RPMI7951 (cell line): ENCODE results near the gene ZMYND8. TPM values are rescaled to one million over a fixed set of nuclear protein-coding genes. Genes with fewer than 3 reads are reported as not detected.
A peak's percentile ranks its signal among the peaks of the same experiment; 100 is the strongest.

ENCODE experiments used
- DNase-seq: peaks from one replicate; pipeline ENCODE4 v3.0.0-alpha.2; 2012; ENCODE audit warnings: low read depth
- total RNA-seq: library from RNA; depleted of rRNA; stranded (reverse); fragments of >200 nt; shearing (Covaris generic); gene quantifications from 2 replicates; pipeline ENCODE4 v1.2.3, GENCODE V29; 2014

ZMYND8 gene
- total RNA-seq, 1 experiment from 2014 or later = 36.0 TPM

DNA sequence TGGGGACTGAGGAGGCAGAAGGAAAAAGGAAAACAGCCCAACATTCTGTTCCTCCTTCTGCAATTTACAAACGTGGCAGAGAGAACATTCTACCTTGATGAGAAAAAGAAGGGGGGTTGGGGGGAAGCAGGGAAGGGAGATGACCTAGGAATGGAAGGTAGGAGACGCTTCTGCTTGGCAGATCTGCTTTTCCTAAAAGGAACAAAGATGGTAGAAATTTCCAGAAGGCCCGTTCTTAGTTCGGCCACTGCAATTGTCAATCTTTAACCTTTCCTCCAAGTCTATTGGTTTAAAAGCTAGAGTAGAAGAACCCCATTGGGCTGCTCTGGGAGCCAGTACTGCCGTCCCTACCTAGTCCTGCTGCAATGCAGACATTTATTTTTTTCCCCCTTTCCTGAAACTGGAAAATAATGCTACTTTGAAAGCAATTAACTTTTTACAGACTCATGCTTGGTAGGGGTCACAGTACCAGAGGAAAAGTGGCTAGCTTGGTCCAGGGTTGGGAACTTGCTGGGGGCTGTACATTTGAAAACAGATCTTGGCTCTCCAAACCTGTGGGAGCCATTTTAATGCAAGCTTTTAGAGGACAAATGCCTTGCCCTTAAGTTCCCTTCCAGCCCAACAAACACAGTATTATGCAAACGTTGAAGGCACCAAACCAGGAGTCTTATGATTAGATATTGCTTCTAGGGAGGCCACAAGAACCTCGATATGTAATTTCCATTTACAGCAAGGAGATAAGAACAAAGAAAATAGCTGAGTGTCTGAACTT lies 2.6 kb downstream of the ZMYND8 start:
- DNase-seq = no peak

DNA sequence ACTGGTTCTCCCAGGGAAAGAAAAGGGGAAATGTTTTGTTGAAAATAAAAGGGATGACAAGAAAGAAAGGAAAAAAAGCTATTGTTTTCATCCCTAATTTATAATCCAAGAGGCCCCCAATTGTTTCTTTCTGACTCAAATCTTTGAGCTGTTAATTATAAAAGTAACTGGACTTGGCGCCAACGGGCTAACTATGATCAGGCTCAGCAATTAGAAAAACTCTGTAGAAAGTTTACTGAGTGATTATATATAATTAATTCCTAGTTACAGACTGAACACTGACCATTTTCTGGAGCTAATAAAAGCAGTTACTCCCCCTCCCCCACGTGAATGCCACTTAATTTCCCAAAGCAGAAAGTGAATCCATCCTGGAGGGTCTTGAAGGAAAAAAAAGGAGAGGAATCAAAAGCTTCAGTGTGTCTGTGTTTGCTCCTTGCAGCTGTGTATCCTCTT lies 3.2 kb downstream of the ZMYND8 start:
- no peak for DNase-seq

DNA sequence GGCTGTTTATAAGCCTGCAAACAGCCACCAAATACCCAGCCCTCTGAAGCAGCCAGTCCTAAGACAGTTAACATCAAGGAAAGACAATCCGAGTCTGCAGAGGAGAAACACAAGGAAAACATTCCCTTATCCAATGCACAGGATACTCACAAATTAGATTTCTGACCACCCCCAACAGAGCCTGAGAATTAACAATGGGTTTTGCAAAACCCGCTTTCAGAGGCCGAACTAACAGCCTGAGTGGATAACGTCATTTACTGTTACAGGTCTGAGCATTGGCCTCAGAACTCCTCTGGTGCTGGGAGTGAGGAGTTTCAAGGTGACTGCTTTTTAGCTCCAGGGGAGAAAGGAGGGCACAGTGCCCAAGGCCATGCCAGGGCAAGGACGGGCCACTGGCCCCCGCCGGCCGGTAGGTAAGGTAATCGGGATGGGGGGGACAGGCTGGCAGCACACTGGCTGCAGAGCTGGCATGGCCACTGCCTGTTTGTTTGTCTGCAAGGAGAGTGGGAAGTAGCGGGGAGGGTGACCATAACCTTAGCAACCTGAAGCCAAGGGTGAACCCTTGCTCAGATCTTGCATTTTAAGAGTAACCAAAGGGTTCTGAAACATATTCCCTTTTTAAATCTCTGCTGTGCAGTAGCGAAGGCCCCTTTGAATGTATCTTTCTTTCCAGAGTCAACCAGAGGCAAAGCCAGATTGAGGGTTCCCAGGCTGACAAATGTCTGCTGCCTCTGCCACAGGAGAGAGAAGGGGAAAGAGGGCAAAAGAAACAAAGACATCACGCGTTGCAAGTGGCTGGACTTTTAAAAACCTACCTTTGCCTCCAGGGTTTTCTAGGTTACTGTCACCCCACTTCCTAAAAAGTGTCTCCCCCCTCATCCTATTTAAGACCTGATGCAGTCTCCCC lies 3.9 kb downstream of the ZMYND8 start:
- no peak for DNase-seq

DNA sequence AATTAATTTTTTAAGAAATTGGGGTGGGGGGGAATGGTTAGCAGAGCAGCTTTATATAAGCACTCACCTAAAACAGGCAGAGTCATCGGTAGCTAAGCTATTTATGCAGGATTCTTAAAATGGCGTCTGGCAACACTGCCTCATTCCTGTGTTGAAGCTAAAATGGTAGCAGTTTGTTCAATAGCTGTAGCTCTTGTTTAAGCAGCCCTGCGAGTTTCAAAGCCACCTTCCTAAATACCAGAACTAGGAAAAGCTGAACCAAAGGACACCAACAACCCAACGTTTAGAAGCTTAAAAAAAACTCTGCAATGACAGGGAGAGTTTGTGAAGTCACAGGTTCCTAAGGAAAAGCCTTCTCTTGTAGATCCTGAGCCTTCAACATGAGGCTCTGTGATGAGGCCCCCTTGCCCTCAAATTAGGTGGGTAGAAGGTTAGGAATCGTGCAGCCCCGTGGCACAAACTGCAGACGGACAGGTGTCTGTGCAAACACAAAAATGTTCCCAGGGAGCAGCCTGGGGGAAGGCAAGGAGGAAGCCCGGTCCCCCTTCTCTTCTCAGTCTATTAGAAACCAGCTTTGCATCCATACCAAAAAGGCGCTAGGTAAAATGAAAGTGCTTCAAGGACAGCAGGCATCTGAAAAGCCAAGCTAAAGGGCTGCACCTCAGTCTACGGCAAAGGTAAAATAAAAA lies 4.7 kb downstream of the ZMYND8 start:
- DNase-seq = no peak

DNA sequence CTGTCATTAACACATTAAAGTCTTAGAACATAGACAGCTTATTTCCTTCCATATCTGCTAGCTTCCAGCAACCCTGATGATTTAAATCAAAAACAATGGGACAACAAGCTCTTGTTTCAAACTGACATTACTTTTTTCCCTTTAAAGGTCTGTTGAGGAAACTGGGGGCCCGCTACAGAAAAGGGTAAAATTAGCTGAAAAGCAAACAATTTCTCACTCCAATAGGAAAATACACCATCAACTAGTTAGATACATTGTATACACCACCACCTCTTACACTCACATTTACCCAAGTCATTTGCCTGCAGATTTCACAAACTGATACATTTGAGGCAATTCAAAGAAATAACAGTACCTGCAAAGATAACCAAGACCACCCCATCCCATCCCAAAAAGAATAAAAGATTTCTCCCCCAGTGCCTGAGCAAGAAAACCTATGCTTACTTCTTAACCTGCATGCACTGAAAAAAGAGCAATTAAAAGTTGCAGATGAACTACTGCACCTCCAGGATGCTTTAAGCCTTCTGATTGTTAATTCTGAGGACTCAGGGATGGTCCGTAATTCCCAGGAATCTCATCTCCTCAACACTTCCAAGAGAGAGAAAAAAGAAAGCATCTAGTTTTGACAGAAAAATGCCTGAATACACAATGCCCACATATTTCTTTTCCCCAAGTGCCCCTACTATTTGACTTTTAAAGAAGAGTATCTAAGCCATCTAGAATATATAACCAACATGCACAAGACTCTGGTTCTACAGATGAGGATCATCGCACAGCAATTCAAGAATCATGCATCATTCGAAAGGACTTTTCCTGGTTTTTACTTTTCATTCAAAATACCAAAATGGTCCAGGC lies 5.6 kb downstream of the ZMYND8 start:
- no peak for DNase-seq

DNA sequence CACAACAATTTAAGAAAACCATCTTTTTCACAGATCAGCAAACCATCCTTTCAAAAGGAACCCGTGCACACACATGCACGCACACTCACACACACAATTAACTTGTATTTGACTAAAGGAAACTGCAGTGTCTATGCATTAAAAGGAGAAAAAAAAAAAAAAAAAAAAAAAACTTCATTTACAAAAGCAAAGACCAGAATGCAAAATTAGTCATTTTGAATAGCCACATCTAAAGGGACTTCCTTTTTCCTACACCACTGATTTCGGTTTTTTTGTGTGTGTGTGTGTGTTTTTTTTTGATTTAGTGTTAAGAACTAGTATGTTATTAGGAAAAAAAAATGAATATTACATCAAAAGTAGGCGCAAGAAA lies 6.3 kb downstream of the ZMYND8 start:
- DNase-seq = no peak

- DNase-seq = no peak
These were observed 6.9 kb downstream of the ZMYND8 start for GRCh38 chr20:47349365-47350180.

DNA sequence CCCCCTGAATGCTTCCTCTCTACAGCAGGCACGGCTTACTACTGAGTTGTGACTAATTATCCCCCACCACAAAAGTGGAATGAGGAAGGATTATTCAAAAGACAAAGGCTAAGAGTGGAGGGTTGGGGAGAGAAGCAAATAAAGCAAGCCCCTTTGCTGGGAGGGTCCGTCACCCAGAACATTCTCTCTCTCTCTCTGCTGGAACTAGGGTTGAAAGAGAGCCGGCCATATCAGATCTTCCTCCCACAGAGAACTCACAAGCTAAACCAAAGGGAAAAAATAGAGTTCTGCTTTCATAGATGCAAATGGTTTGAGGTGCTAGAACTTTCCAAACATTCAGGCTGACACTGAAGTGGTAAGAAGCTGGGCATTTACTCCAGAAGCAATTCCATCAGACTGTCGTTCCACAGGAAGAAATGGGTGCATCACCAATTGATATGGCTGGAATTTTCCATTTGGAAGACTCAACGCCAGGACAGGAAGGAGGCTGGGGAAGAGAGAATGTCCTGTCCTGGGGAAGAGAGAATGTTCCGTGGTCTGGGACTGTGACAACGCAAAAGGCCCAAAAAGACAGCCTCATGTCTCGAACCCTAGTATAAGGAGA lies 7.9 kb downstream of the ZMYND8 start:
- peak; percentile 73 for DNase-seq

GRCh38 chr20:47347661-47348435 lies 8.7 kb downstream of the ZMYND8 start:
- DNase-seq = no peak

DNA sequence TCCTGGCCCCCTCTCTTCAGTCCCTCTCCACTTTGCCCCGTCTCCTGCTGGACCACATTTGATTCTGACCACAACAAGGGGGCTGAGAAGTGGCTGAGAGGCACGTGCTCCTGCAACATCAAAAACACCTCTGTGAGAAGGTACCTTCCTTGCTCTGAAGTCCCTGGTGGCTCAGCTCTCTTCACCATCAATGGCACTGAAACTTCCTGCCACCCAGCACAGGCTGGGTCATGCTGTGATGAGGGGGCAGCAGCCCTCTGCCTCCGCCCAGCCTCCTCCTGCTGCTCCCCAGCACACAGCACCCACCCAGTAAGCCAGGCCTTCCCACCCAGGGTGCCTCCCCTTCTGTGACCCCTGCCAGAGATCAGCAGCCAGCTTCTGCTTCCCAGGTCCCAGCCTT lies 10.3 kb downstream of the ZMYND8 start:
- no peak for DNase-seq

DNA sequence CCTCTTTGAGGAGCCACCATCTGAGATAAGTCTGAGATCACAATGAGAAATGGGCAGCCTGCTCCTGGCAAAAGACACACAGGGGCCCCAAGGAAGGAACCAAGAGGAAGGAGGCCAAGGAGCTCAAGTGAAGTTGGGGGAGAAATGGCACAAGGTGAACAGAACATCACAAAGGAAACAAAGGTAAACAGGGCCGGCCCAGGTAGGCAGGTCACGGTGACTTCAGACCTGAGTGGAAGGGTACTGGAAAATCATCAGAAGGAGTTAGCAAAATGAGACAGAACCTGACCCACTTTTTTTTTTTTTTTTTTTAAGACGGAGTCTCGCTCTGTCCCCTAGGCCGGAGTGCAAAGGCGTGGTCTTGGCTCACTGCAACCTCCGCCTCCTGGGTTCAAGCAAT lies 11.3 kb downstream of the ZMYND8 start:
- DNase-seq = no peak

GRCh38 chr20:47343007-47343472 lies 13.5 kb downstream of the ZMYND8 start:
- no peak for DNase-seq

GRCh38 chr20:47338131-47338628 lies 18.3 kb downstream of the ZMYND8 start:
- DNase-seq = no peak

DNA sequence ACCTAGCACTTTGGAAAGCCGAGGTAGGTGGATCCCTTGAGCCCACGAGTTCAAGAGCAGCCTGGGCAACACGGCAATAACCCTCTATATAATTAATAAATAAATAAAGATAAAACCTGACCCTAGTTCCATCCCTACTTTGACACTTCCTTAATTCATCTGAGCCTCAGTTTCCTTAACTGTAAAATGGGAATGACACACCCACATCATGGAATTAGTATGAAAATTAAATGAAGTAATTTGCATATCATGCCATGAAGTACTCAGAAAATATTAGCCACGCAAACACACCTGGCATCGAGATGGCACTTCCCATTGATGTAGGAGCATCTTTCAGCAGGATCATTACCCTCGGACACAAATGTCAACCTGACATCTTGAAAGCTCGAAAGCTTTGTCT lies 19.1 kb downstream of the ZMYND8 start:
- no peak for DNase-seq

DNA sequence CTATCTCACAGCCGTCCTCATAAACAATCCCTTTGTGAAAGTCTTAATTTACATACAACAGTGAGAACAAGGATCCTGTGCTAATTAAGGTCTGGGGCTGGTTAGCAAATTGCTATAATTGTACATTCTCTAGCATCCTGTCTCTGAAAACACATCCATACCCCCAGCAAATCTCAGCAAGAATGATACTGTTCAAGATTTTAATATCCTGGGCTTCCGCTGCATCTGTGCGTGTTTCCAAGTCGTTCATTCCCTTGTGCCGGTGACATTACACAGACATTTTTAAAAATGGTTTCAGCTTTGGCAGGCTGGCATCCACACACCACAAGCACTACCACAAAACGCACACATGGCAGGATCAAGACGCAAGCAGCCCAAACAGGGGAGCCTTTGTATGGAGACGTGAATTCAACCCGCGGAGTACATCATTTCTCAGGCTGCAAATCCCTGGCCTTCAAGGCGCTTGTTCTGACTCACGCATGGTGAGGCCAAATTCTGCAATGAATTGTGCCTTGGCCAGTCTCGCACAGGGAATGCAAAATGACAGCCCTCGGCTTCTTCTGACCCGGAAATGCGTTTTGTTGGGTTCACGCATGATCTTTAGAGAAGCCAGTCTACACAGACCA lies 20.3 kb downstream of the ZMYND8 start:
- peak; percentile 98 for DNase-seq

DNA sequence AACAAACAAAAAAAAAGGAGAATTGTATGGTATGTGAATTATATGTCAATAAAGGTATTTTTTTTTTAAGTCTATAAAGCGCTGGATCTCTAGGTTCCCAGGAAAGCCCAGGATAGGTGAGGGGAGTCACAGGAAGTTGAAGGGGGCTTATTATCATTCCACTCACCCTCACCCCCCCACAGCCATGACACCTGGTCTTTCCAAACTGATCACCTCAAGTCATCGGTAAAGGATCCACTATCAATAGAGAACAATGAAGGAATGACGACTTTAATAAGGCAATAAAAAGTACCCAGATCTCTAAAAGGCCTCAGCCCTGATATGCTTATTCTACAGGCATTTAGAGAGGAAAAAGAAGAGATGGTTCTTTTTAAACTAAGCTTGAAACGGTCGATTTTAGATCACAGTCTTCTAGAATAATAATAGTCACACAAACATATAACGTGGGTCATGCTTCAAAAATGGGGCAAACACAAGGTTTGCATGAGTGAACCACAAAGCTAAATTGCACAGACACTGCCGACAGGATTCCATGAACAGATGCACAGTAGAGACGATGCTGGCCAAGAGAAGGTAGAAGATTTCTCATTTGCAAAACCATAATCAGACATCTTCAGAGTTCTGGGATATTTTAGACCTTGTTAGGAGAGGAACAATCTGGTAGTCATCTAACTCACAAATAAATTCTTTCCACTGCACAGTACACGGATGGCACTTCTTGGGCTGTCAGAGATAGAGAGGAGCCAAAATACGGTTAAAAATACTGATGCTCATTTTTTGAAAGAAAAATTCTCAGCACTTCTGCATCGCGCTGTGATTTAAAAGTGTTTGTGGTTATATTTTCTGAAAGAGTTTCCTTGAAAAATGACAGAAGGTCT lies 21.0 kb downstream of the ZMYND8 start:
- no peak for DNase-seq

DNA sequence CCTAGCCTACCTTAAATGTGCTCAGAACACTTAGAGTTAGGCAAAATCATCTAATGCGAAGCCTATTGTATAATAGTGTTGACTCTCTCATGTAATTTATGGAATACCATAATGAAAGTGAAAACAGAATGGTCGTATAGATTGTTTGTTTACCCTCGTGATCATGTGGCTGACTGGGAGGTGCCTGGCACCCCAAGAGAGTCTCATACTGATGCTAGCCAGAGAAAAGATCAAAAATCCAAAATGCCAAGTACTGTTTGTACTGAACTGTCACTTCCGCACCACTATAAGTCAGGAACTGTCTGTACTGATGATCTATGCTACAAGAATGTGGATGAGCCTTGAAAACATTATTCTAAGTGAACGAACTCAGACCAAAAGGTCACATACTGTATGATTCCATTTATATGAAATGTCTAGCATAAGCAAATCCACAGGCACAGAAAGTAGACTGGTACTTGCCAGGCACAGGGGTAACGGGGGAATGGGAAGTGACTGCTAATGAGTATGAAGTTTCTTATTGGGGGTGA lies 22.4 kb downstream of the ZMYND8 start:
- peak; percentile 99 for DNase-seq
